Loucy (cell line): Measurements from ENCODE around the gene SLC22A23.

Experiments used
- H2AFZ ChIP-seq: fragments of 200-600 bp; sonication (generic); 2 replicates; pipeline ENCODE4 v1.6.0; 2016; ENCODE audit warnings: antibody characterized with exemption, mild to moderate bottlenecking, low read length, moderate library complexity
- H3F3A ChIP-seq: fragments of 200-600 bp; 2 replicates; pipeline ENCODE4 v1.6.0; 2016; ENCODE audit warnings: antibody characterized with exemption, low read depth, mild to moderate bottlenecking
- H3K27me3 ChIP-seq: fragments of 200-600 bp; sonication (generic); 2 replicates; pipeline ENCODE4 v1.6.1; 2014; ENCODE audit warnings: low read length, mild to moderate bottlenecking; ENCODE audit not compliant: insufficient read depth, poor library complexity, severe bottlenecking
- H3K36me3 ChIP-seq: fragments of 200-600 bp; sonication (generic); 2 replicates; pipeline ENCODE4 v1.6.1; 2016; ENCODE audit warnings: low read length; ENCODE audit not compliant: insufficient read depth
- H3K4me1 ChIP-seq: fragments of 200-600 bp; sonication (generic); 2 replicates; pipeline ENCODE4 v1.5.1; 2014; ENCODE audit warnings: low read length, mild to moderate bottlenecking; ENCODE audit not compliant: insufficient read depth, poor library complexity, severe bottlenecking
- H3K4me2 ChIP-seq: fragments of 200-600 bp; sonication (generic); 2 replicates; pipeline ENCODE4 v1.6.0; 2014; ENCODE audit warnings: antibody characterized with exemption, low read length, low read depth, mild to moderate bottlenecking; ENCODE audit not compliant: poor library complexity, severe bottlenecking
- H3K4me3 ChIP-seq: fragments of 200-600 bp; sonication (generic); 2 replicates; pipeline ENCODE4 v1.5.1; 2014; ENCODE audit warnings: low read length, mild to moderate bottlenecking, mixed read lengths; ENCODE audit not compliant: poor library complexity, severe bottlenecking
- H3K79me2 ChIP-seq: fragments of 200-600 bp; sonication (generic); 2 replicates; pipeline ENCODE4 v1.6.1; 2014; ENCODE audit warnings: low read length; ENCODE audit not compliant: insufficient read depth
- H3K9ac ChIP-seq: fragments of 200-600 bp; sonication (generic); 2 replicates; pipeline ENCODE4 v1.6.0; 2014; ENCODE audit warnings: mild to moderate bottlenecking, low read depth, low read length, moderate library complexity; ENCODE audit not compliant: poor library complexity, severe bottlenecking
- H3K9me2 ChIP-seq: fragments of 200-600 bp; sonication (generic); replicated peaks from 2 replicates; pipeline ENCODE4 v1.6.1; 2016; ENCODE audit warnings: low read depth, low read length, mixed read lengths
- H3K9me3 ChIP-seq: fragments of 200-600 bp; sonication (generic); 2 replicates; pipeline ENCODE4 v1.6.1; 2014; ENCODE audit warnings: mild to moderate bottlenecking, antibody characterized with exemption, low read length, low read depth; ENCODE audit not compliant: insufficient read depth
- H4K20me1 ChIP-seq: fragments of 200-600 bp; sonication (generic); 2 replicates; pipeline ENCODE4 v1.6.0; 2014; ENCODE audit warnings: antibody characterized with exemption, low read length, mild to moderate bottlenecking; ENCODE audit not compliant: insufficient read depth, poor library complexity, severe bottlenecking
- EZH2phosphoT487 ChIP-seq: fragments of 200-600 bp; IDR thresholded peaks from 2 replicates; pipeline ENCODE4 v1.6.1; 2018; ENCODE audit warnings: antibody characterized with exemption, mild to moderate bottlenecking, moderate library complexity, borderline replicate concordance
- TF ChIP-seq, protein P1 (sequence below): fragments of 200-600 bp; sonication (generic); conservative IDR thresholded peaks from 2 replicates; pipeline ENCODE4 v1.5.1; 2014; ENCODE audit warnings: mild to moderate bottlenecking, antibody characterized with exemption, low read length

SLC22A23 gene

GRCh38 chr6:3428700-3429099, 28.1 kb downstream of the SLC22A23 start:
- H3F3A ChIP-seq = no peaks in the 10 kb centered on the region
- TF ChIP-seq EZH2phosphoT487 = no peak
- TF ChIP-seq, protein P1, sequence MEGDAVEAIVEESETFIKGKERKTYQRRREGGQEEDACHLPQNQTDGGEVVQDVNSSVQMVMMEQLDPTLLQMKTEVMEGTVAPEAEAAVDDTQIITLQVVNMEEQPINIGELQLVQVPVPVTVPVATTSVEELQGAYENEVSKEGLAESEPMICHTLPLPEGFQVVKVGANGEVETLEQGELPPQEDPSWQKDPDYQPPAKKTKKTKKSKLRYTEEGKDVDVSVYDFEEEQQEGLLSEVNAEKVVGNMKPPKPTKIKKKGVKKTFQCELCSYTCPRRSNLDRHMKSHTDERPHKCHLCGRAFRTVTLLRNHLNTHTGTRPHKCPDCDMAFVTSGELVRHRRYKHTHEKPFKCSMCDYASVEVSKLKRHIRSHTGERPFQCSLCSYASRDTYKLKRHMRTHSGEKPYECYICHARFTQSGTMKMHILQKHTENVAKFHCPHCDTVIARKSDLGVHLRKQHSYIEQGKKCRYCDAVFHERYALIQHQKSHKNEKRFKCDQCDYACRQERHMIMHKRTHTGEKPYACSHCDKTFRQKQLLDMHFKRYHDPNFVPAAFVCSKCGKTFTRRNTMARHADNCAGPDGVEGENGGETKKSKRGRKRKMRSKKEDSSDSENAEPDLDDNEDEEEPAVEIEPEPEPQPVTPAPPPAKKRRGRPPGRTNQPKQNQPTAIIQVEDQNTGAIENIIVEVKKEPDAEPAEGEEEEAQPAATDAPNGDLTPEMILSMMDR = no peak
- H3K79me2 ChIP-seq = no peaks in the 10 kb centered on the region

DNA sequence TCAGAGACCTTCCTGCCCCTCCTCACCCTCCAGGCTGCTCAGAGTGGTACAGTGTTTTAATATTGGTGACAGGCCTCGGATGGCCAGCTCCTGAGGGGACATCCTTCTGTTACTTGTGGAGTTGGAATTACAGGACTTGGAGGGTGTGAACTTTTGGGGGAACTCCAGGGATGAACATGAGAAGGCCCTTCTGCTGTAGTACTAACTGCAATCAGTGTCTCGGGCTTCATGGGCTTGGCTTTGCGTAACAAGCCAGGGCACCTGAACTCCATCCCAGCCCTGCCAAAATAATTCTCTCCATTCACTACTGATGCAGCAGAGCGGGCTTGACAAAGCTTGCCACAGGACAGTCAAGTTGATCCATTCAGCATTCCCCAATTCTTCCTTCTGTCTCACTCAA, 28.6 kb downstream of the SLC22A23 start:
- no peak overlapping the region for H3K4me3 ChIP-seq
- H2AFZ ChIP-seq = no peak overlapping the region
- H3K36me3 ChIP-seq = no peaks in the 10 kb centered on the region
- H3K27me3 ChIP-seq = no peaks in the 10 kb centered on the region
- H3K4me1 ChIP-seq = peaks cover 8% of the 10 kb centered on the region
- H3F3A ChIP-seq = no peaks in the 10 kb centered on the region
- no peak for TF ChIP-seq EZH2phosphoT487
- TF ChIP-seq, protein P1 = no peak
- no peak overlapping the region for H3K9ac ChIP-seq
- no peaks in the 10 kb centered on the region for H4K20me1 ChIP-seq
- H3K79me2 ChIP-seq = no peaks in the 10 kb centered on the region
- H3K4me2 ChIP-seq = no peak overlapping the region
- H3K9me3 ChIP-seq = no peaks in the 10 kb centered on the region
- H3K9me2 ChIP-seq = no peaks in the 10 kb centered on the region

More at GRCh38 chr6:3428700-3429099, 28.1 kb downstream of the SLC22A23 start:
- Histone ChIP-seq H2AFZ (no peak overlapping the region), H3K4me2 (no peak overlapping the region), H3K9me3 (no peaks in the 10 kb centered on the region), H3K36me3 (no peaks in the 10 kb centered on the region), H3K4me3 (no peak overlapping the region), H4K20me1 (no peaks in the 10 kb centered on the region), H3K9me2 (no peaks in the 10 kb centered on the region), H3K4me1 (peaks cover 4% of the 10 kb centered on the region), H3K27me3 (no peaks in the 10 kb centered on the region), H3K9ac (no peak overlapping the region)

- TF ChIP-seq EZH2phosphoT487 = no peak
- TF ChIP-seq, protein P1 = no peak
- Histone ChIP-seq H3F3A (no peaks in the 10 kb centered on the region), H3K9me2 (no peaks in the 10 kb centered on the region), H3K4me3 (no peak overlapping the region), H4K20me1 (no peaks in the 10 kb centered on the region), H3K4me2 (no peak overlapping the region), H3K27me3 (no peaks in the 10 kb centered on the region), H3K36me3 (no peaks in the 10 kb centered on the region), H2AFZ (no peak overlapping the region), H3K9ac (no peak overlapping the region), H3K79me2 (no peaks in the 10 kb centered on the region), H3K9me3 (no peaks in the 10 kb centered on the region), H3K4me1 (peaks cover 14% of the 10 kb centered on the region)
These were observed 29.2 kb downstream of the SLC22A23 start for GRCh38 chr6:3427687-3428085.
